NCI-H1105 treated with DMSO at 0.1 percent for 48 hours (cell line): ENCODE measurements around the gene PCDHB1.
"Not testable (repeated sequence)": the region's sequence is repeated elsewhere in the genome, so short reads cannot be mapped to it uniquely, and the experiment has no call there.

Source experiments
- DNase-seq: peaks from one replicate; lab custom pipeline; 2025; lab: John Stamatoyannopoulos, UW

PCDHB1 gene

DNA sequence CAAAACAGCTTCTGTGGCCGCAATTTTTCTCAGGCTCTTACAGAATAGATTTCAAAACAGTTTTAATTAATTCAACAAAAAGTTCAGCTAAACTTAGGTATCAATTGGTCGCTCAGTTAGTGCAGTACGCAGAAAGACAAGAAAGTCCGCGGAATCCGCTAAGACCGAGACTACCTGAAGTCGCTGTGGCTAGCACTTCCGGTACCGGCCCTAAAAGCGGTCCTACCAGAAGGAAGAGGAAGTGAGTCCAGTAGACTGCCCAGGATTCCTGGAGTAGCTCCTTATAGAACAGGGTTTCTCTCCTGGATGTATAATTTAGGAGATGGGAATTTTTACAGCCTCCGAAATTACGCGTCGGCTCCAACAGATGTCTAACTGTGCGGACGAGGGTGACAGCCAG is 26.7 kb downstream of the PCDHB1 start:
- DNase-seq = no peak

DNA sequence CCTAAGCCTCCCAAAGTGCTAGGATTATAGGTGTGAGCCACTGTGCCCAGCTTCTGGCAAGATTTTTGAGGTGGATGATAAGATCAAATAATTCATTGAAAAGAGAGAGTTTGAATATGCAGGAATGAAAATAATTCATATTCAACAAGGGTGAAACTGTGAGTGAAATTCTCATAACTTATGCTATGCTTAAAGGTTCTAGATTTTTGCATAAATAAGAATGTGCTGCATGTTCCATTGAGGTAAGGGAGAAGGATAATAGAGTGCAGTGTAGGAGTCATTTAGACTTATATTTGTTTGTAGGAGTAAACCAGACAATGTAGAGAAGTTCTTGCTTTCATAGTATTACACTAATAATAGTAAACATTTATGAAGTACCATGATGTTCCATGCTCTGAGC is 31.1 kb downstream of the PCDHB1 start:
- DNase-seq = no peak

DNA sequence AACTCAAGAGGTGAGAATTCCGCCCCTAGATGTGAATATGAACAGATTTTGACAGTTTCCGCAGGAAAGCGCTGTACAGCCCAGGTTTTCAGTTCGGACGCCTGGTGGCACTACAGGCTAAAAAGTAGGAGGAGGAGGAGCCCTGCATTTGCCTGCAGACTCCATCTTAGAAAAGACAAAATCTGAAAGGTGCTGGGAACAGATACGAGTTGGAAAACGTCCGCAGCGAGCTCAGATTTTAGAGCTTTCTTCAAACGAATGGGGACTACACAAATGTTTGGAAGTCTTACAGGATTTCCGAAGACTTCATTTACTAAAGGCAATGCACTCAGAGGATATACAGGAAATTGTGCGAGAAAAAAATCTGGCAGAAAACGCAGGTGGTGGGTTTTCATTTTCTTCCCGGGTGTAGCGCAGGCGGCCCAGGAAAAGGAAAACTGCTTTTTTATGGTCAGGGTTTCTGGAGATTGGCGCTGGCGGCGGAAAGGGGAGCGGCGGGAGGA is 33.4 kb downstream of the PCDHB1 start:
- peak; percentile 7 for DNase-seq

DNA sequence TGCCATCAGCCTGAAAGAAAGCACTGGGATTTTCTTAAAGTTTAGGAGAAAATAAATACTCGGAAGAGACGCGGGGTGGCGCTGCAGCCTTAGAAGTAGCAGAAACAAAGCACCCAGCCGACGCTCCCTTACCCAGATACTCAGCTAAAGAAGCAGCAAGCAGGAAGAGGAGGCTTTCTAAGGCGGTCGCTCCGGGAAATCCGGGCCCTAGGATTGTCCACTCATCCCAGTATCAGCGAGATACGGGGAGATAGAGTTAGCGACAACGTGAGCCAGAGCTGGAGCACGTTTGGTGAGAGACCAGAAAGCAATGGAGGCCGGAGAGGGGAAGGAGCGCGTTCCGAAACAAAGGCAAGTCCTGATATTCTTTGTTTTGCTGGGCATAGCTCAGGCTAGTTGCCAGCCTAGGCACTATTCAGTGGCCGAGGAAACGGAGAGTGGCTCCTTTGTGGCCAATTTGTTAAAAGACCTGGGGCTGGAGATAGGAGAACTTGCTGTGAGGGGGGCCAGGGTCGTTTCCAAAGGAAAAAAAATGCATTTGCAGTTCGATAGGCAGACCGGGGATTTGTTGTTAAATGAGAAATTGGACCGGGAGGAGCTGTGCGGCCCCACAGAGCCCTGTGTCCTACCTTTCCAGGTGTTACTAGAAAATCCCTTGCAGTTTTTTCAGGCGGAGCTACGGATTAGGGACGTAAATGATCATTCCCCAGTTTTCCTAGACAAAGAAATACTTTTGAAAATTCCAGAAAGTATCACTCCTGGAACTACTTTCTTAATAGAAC is 43.5 kb downstream of the PCDHB1 start, which contains the start of gene PCDHB2:
Gene PCDHB2 (plus strand): TSS at position 135 of the 782 bp plus-strand sequence. CDS start 176 bp downstream, at position 311.
- DNase-seq = no peak

DNA sequence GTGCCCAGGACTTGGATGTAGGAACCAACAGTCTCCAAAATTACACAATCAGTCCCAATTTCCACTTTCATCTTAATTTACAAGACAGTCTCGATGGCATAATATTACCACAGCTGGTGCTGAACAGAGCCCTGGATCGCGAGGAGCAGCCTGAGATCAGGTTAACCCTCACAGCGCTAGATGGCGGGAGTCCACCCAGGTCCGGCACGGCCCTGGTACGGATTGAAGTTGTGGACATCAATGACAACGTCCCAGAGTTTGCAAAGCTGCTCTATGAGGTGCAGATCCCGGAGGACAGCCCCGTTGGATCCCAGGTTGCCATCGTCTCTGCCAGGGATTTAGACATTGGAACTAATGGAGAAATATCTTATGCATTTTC is 44.1 kb downstream of the PCDHB1 start:
- no peak for DNase-seq

DNA sequence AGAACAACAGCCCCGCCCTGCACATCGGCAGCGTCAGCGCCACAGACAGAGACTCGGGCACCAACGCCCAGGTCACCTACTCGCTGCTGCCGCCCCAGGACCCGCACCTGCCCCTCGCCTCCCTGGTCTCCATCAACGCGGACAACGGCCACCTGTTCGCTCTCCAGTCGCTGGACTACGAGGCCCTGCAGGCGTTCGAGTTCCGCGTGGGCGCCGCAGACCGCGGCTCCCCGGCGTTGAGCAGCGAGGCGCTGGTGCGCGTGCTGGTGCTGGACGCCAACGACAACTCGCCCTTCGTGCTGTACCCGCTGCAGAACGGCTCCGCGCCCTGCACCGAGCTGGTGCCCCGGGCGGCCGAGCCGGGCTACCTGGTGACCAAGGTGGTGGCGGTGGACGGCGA is 45.0 kb downstream of the PCDHB1 start:
- not testable (repeated sequence) for DNase-seq

GRCh38 chr5:141096586-141096985 is 45.4 kb downstream of the PCDHB1 start:
- DNase-seq = not testable (repeated sequence)

DNA sequence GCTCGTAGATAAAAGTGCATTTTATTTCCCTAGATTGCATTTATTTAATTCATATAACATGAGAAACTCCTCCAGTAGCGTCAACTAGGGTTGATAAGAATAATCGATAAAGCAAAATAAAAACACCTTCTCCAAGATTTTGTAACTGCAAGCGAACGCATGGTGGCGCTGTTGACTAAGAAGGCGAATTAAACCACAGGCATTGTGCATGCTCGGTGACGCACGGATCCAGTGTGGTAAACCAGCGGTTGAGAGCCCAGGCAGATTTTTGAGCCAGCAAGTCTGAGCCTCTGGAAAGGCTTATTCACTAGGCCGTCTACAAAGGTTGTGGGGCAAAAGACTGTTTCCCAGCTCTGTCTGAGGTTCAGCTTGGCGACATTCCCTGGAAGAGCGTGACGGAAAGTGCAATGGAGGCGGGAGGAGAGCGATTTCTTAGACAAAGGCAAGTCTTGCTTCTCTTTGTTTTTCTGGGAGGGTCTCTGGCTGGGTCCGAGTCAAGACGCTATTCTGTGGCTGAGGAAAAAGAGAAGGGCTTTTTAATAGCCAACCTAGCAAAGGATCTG is 49.1 kb downstream of the PCDHB1 start, which contains the start of gene PCDHB3:
Gene PCDHB3 (plus strand): TSS at position 231 of the 563 bp plus-strand sequence. CDS start 177 bp downstream, at position 408.
- no peak for DNase-seq

- DNase-seq = no peak
Observed at GRCh38 chr5:141101059-141101458, 49.9 kb downstream of the PCDHB1 start.

DNA sequence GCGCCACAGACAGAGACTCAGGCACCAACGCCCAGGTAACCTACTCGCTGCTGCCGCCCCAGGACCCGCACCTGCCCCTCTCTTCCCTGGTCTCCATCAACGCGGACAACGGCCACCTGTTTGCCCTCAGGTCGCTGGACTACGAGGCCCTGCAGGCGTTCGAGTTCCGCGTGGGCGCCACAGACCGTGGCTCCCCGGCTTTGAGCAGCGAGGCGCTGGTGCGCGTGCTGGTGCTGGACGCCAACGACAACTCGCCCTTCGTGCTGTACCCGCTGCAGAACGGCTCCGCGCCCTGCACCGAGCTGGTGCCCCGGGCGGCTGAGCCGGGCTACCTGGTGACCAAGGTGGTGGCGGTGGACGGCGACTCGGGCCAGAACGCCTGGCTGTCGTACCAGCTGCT is 50.9 kb downstream of the PCDHB1 start:
- not testable (repeated sequence) for DNase-seq

- DNase-seq = not testable (repeated sequence)
Observed at GRCh38 chr5:141102471-141102870, 51.3 kb downstream of the PCDHB1 start.

DNA sequence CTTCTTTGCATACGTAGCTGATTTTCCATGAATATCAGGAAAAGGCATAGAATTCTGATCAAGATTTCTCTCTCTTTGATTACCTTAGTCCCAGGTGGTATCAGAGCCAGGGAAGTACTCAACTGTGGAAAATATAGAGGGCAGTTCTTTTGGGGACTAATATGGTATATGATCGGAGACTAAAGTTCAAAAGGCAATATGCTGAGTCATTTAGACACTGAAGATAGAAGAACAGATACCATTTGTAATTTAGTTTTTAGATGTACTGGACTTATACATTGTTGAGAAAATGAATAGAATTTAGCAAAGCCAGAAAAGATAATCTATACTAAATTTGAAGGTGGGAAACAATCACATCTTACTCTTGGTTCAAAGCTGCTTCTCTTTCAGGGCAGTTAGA is 54.2 kb downstream of the PCDHB1 start:
- DNase-seq = no peak
